Pons (tissue), 1 donor: ENCODE results near the gene TWF2.
A peak's percentile ranks its signal among the peaks of the same experiment; 100 is the strongest.

Experiments
- DNase-seq: peaks from one replicate; pipeline ENCODE4 v3.0.0-alpha.2; 2016; ENCODE audit warnings: low spot score

The TWF2 gene

GRCh38 chr3:52202384-52203077, 36.4 kb downstream of the TWF2 start:
- DNase-seq: peak; percentile 83

GRCh38 chr3:52200981-52201679, 37.8 kb downstream of the TWF2 start:
- no peak for DNase-seq

- no peak for DNase-seq
These were observed 40.0 kb downstream of the TWF2 start for GRCh38 chr3:52198643-52199608.

GRCh38 chr3:52197842-52198625, 40.9 kb downstream of the TWF2 start, which contains the start of gene ALAS1:
Gene ALAS1, plus strand, starts transcription at chr3:52198160. Its CDS starts 1,082 bp downstream, at chr3:52199242.
- peak; percentile 90 for DNase-seq

GRCh38 chr3:52197499-52197841, 41.5 kb downstream of the TWF2 start:
- no peak for DNase-seq

- DNase-seq: no peak
These were observed 42.0 kb downstream of the TWF2 start for GRCh38 chr3:52196977-52197376.

DNA sequence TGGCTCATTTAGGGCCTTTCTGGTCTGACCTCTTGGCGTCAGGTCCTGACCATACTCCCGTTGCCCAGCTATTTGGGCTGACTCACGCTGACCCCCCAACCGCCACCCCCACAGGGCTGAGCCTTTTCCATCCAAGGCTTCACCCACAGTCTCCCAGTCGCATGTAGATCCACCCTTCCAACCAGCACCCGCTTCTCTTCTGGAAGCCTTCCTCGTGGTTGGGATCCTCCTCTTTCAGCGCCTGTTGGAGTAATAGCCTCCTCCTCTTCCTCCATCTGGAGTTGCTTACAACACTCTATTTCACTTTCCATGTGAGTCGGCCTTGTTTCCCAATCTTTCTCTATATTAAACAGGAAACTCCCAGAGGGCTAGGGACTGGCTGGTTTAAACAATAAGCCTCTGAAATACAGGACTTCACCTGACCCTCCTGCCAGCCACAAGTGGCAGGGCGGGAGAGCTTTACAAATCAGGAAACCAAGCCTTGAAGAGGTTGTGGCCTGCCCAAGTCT, 43.1 kb downstream of the TWF2 start:
- no peak for DNase-seq

GRCh38 chr3:52195291-52195597, 43.7 kb downstream of the TWF2 start:
- no peak for DNase-seq

DNA sequence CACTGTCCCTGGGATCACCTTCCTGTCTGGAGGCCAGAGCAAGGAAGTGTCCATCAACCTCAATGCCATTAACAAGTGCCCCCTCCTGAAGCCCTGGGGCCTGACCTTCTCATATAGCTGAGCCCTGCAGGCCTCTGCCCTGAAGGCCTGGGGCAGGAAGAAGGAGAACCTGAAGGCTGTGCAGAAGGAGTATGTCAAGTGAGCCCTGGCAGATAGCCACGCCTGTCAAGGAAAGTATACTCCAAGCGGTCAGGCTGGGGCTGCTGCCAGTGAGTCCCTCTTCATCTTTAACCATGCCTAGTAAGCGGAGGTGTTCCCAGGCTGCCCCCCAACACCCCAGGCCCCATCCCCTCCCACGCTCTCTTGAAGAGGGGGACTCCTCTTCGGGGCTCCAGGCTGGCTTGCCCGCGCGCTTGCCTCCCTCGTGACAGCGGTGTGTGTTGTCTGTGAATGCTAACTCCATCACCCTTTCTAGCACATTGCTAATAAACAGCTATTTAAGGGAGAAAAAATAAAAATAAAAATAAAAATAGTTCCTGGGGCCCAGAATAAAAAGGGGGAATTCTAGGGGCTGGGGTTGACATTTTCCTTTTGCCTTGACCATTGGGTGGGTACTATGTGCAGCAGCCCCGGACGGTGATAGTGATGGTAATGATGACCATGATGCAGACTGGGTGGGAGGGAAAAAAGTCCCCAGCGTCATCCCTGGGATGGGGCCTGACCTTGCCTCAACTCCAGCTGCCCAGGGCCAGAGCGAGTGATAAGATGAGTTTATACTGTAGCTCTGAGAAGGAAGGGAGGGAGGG, 44.3 kb downstream of the TWF2 start:
- no peak for DNase-seq

DNA sequence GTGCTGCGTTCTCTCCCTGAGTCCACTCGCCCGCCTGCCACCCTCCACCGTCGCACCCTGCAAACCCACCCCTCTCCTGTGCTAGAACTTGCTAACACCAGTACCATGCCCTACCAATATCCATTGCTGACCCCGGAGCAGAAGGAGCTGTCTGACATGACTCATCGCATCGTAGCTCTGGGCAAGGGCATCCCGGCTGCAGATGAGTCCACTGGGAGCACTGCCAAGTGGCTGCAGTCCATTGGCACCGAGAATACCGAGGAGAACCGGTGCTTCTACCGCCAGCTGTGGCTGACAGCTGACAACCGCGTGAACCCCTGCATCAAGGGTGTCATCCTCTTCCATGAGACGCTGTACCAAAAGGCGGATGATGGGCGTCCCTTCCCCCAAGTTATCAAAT, 45.9 kb downstream of the TWF2 start:
- DNase-seq: peak; percentile 80

GRCh38 chr3:52191663-52192062, 47.3 kb downstream of the TWF2 start:
- no peak for DNase-seq

DNA sequence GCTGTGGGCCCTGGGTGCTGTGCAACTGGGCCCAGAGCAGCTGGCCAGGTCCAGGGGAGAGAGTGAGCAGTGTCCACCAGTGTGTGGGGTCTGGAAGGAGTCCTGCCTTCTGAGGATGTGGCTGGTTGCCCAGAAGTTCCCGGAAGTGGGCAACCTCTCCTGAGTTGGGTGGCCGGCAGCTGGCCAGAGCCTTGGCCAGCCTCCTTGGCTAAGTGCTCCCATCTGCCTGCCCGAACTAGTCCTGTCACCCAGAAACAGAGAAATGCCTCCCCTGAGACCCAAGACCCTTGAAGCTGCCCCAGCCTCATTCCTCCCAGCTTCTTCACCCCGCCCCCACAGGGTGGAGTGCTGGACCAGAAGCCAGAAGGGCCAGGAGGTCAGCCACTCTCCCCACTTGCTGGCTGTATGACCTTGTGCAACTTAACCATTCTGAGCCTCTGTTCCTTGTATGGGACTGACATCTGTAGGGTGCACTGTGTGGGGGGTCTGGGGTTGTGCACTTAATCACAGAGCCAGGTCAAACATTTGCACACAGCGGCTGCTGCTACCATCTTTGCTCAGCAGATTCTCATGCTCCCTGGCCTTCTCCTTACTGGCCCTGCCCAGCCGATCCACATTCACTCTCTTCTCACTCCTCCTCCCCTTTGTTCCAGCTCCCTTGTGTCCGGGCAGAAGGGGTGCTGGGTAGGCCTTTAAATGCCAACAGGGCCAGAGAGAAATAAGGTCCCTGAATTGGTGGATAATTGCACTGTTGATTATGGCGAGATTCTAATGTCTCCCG, 48.5 kb downstream of the TWF2 start:
- peak; percentile 57 for DNase-seq

- DNase-seq: no peak
These were observed 50.4 kb downstream of the TWF2 start for GRCh38 chr3:52188556-52188955.

DNA sequence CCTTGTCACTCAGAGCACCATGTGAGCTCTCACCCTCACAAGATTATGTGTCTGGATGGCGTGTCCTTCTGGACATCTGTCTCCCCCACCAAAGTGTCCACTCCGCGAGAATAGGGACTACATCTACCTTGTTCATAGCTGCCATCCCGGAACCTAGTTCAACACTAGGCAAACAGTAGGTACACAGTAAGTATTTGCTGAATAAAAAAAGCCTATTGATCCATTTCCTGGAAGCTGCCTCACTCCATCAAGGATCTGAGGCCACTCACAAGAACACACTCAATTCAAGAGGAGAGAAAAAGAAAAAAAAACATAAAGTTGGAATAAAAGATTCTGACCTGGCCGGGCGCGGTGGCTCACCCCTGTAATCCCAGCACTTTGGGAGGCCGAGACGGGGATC, 52.2 kb downstream of the TWF2 start:
- DNase-seq: no peak

DNA sequence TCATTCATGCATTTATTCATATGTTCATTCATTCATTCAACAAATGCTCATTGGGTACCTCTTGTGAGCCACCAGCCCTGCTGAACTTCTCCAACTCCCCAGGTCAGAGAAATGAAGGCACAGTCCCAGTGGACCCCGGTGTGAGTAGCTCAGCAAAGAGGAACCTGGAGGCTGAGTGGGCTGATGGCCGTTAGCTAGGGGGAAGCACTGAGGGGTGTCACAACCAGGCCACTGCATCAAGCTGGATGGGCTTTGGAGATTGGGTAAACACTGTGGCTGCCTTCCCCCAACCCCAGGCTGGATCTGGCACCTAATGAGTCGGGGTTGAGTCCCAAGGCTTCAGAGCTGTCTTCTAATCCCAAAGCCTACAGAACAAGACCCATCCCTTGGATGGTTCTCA, 53.1 kb downstream of the TWF2 start:
- DNase-seq: no peak

GRCh38 chr3:52185311-52185710, 53.6 kb downstream of the TWF2 start:
- DNase-seq: no peak

GRCh38 chr3:52184690-52185089, 54.3 kb downstream of the TWF2 start:
- no peak for DNase-seq

DNA sequence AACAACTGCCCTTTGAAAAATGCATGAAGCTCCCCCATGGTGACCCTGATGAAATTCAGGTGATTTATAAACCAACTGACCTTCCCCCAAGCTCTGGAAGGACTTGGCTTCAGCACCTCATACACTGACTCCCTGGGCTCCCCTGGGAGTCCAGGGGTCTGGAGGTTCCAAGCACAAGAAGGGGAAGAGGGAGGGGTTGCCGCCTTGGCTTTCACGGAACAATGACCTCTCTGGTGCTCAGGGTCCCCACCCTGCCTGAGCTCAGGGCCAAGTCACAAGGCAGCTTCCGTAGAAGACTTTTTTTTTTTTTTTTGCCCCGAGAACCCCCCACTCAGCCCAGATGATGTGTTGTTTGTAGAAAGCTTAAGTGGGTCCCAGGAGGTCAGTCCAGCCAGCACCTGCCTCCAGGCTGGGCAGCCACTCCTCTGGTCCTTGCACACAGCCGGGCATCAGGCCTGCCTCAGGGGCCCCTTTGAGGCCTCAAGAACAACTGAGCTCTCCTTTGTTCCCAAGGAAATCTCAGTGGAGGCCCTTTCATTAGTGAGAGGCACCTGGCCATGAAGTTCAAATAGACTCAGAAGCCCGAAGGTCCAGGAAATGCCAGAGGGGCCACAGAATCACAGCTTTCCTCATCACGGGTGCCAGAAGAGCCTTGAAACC, 55.0 kb downstream of the TWF2 start:
- DNase-seq: no peak

DNA sequence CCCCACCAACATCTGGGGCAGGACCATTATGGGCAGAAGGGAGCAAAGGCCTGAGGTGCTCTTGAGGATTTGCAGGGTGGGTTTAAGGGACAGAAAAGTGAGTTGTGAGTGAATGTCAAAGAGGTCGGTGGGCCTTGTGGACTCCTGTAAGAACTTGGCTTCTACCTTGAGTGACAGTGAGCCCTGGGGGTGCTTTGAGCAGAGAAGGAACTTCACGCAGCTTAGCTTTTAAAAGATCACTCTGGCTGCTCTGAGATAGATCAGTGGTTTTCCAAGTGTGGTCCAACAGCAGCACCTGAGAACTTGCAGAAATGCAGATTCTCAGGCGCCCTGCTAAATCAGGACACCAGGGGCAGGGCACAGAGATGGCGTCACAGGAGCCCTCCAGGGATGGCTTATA, 56.3 kb downstream of the TWF2 start:
- no peak for DNase-seq

DNA sequence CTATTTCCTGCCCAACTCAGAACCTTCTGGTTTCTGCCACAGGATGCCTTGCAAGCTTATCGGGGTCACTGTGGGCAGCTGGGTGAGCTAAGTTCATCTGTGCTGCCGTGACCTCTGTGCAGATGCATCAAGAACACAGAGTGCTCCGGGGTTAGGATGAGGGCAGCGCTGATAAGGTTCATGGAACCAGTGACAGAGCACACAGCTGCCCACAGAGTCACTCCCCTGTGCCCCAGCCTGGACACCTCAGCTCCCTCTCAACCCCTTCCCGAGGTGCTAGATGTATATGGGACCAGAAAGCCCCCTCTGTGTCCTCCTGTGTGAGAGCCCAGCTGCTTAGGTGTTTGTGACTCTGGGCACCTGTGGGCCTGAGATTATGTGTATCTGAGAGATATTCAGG, 56.8 kb downstream of the TWF2 start:
- DNase-seq: no peak
